Nephron progenitor cell (in vitro differentiated cells): ENCODE results near the gene ZPLD1.

ENCODE experiments used
- DNase-seq: peaks from one replicate; pipeline ENCODE4 v3.0.0; 2021
- H3K27ac Mint-ChIP-seq: 2 replicates; pipeline ENCODE4 v1.8.0; 2021; ENCODE audit warnings: mild to moderate bottlenecking, moderate library complexity, mixed read lengths
- H3K27me3 Mint-ChIP-seq: 2 replicates; pipeline ENCODE4 v1.8.0; 2021; ENCODE audit warnings: mild to moderate bottlenecking, low read depth, mixed read lengths; ENCODE audit not compliant: poor library complexity
- H3K36me3 Mint-ChIP-seq: 2 replicates; pipeline ENCODE4 v1.8.0; 2021; ENCODE audit warnings: low read depth, mixed read lengths
- H3K4me1 Mint-ChIP-seq: 2 replicates; pipeline ENCODE4 v1.8.0; 2021; ENCODE audit warnings: mixed read lengths
- H3K4me3 Mint-ChIP-seq: 2 replicates; pipeline ENCODE4 v1.8.0; 2021; ENCODE audit warnings: mild to moderate bottlenecking, moderate library complexity, mixed read lengths
- H3K9me3 Mint-ChIP-seq: 2 replicates; pipeline ENCODE4 v1.8.0; 2021; ENCODE audit warnings: mild to moderate bottlenecking, moderate library complexity, mixed read lengths
- TF ChIP-seq, protein P1 (sequence below): fragments of 200-600 bp; sonication (generic); IDR thresholded peaks from 2 replicates; pipeline ENCODE4 v1.5.0; 2021; ENCODE audit warnings: antibody characterized with exemption

ZPLD1 gene

DNA sequence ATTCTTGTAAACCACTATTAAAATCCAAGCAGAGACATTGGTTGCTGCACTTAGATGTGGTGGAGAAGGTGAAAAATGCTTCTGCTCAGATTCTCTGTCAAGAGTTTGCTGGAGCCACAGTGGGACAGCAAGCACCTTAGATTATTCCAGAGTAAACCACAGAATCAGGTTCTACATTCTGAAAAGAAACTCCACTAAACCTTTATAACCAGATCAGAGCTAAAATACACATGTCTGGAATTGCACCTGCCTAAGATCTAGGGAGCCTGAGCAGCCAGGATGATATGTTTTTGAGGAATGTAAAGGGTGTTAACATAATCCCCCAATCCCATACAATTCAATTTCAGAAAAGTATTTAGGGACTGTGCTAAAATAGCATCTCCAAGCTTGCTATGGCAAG lies at the start of gene ZPLD1:
Gene ZPLD1 (plus strand): TSS at position 301 of the 400 bp plus-strand sequence. CDS start 3,473 bp downstream, outside the sequence.
- TF ChIP-seq, protein P1, sequence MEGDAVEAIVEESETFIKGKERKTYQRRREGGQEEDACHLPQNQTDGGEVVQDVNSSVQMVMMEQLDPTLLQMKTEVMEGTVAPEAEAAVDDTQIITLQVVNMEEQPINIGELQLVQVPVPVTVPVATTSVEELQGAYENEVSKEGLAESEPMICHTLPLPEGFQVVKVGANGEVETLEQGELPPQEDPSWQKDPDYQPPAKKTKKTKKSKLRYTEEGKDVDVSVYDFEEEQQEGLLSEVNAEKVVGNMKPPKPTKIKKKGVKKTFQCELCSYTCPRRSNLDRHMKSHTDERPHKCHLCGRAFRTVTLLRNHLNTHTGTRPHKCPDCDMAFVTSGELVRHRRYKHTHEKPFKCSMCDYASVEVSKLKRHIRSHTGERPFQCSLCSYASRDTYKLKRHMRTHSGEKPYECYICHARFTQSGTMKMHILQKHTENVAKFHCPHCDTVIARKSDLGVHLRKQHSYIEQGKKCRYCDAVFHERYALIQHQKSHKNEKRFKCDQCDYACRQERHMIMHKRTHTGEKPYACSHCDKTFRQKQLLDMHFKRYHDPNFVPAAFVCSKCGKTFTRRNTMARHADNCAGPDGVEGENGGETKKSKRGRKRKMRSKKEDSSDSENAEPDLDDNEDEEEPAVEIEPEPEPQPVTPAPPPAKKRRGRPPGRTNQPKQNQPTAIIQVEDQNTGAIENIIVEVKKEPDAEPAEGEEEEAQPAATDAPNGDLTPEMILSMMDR: no peak
- H3K27me3 Mint-ChIP-seq: no peaks in the 10 kb centered on the region

DNA sequence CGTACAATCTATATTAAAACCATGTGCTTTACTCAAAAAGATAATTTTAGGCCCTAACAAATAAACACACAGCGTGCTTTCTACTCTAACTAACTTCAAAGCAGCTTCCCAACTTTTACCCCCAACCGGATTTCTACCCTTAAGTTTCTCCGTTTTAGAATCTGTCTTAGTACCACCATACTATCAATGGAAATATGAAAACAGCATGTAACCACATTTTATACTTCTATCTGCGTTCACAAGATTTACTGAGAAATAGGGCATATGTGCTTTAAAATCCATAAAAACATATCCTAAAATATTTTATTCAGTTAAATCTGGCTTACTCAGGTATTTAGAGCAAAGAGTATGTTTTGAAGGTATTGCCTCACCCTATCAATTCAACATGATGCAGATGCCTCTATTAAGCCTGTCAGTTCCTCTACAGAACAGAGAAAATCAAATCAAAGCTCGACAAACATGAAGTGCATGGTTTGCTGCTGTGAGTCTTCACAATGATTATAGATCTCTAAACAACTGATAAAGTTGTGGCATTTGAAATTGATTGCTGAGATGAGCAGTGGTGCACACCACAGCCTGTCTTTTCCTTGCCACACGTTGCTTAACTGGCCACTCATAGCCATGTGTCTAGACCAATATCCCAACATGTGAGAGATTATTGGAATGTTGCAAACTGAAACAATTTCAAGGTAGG lies 44.5 kb upstream of the ZPLD1 start:
- Mint-ChIP-seq H3K4me1 (no peaks in the 10 kb centered on the region), H3K36me3 (no peaks in the 10 kb centered on the region), H3K27me3 (no peaks in the 10 kb centered on the region), H3K9me3 (peaks cover 8% of the 10 kb centered on the region), H3K27ac (no peak overlapping the region), H3K4me3 (no peak overlapping the region)
- TF ChIP-seq, protein P1: no peak
- DNase-seq: no peak

More for the DNA sequence above, at the start of gene ZPLD1:
- no peak for DNase-seq
- no peaks in the 10 kb centered on the region for H3K36me3 Mint-ChIP-seq
- no peaks in the 10 kb centered on the region for H3K4me1 Mint-ChIP-seq
- no peak within 1 kb of the TSS for H3K27ac Mint-ChIP-seq
- no peak within 1 kb of the TSS for H3K4me3 Mint-ChIP-seq
- peaks cover 3% of the 10 kb centered on the region for H3K9me3 Mint-ChIP-seq

DNA sequence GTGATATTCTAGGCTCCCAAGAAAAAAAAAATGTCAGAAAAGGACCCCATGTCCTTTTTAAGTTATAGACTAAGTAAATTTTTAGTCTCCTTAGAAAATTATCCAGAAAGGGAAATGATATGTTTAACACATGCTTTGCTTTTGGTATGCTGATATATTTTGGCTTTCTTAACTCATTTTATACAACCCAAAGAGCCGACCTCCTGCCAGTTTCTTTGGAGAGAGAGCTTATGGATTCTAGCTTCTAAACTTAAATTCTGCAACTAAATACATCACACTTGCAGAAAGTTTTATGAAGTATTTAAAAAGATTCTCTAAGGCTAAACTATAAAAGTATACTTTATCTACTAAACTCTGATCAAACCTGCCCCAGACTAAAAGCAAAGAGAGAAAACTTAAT lies 43.9 kb upstream of the ZPLD1 start:
- TF ChIP-seq, protein P1: no peak
- no peaks in the 10 kb centered on the region for H3K4me1 Mint-ChIP-seq
- H3K27ac Mint-ChIP-seq: no peak overlapping the region
- H3K27me3 Mint-ChIP-seq: no peaks in the 10 kb centered on the region
- H3K9me3 Mint-ChIP-seq: peaks cover 9% of the 10 kb centered on the region
- no peaks in the 10 kb centered on the region for H3K36me3 Mint-ChIP-seq
- no peak for DNase-seq
- no peak overlapping the region for H3K4me3 Mint-ChIP-seq

DNA sequence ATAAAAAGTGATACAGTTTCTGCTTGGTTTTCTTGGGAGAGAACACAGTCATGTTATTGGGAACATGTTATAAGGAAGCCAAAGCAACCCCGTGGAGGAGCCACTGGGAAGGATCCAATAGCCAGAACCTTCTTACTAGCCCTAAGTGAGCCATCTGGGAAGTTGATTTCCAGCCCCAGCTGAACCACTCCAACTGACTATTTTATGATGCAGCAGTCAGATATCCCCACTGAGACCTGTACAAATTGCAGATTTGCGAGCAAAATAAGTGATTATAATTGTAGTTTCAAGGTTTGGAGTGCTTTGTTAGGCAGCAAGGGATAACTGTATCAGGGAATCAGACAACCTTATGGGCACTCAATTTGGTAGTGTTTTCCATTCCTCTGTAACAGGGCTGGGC lies 43.3 kb upstream of the ZPLD1 start:
- Mint-ChIP-seq H3K4me3 (no peak overlapping the region), H3K27ac (no peak overlapping the region), H3K9me3 (peaks cover 9% of the 10 kb centered on the region), H3K27me3 (no peaks in the 10 kb centered on the region), H3K36me3 (no peaks in the 10 kb centered on the region), H3K4me1 (no peaks in the 10 kb centered on the region)
- DNase-seq: no peak
- TF ChIP-seq, protein P1: no peak

DNA sequence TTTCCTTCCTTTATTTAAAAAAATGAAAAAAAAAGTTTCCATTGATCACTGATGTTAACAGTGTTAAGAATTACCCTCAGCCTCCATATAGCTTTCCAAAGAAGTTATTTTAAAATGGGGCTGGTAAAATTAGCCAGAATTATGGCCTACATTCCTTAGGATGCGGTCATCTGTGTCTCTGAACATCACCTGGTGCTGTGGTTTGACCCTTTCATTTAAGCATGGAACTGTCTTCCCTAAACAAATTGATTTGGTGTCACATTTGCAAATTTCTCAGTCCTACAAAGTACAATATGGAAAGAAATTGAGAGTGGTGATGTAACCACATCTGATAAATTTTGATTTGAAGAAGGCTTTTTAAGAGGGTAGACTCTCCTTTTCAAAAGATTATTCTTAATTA lies 40.3 kb upstream of the ZPLD1 start:
- H3K4me3 Mint-ChIP-seq: no peak overlapping the region
- TF ChIP-seq, protein P1: no peak
- H3K4me1 Mint-ChIP-seq: no peaks in the 10 kb centered on the region
- no peak for DNase-seq
- H3K9me3 Mint-ChIP-seq: peaks cover 4% of the 10 kb centered on the region
- no peaks in the 10 kb centered on the region for H3K36me3 Mint-ChIP-seq
- H3K27me3 Mint-ChIP-seq: no peaks in the 10 kb centered on the region
- H3K27ac Mint-ChIP-seq: no peak overlapping the region

DNA sequence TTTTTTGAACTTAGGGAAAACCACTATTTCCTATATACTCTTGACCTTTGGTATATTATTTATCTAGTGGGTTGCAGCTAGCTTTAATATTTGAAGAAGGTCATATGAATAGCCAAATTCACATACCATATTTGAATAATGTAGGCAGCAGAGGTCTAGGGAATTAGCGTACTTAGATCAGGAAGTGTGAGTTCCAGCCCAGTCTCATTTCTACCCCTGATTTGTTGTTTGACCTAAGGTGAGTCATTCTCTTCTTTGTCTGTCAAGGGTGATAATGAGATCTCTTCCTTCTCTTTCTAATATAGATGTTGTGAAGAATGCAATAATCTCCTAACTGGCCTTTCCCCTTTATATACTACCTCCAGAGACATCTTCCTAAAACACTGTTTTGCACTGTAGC lies 36.6 kb upstream of the ZPLD1 start:
- Mint-ChIP-seq H3K27me3 (no peaks in the 10 kb centered on the region), H3K4me1 (no peaks in the 10 kb centered on the region), H3K27ac (no peak overlapping the region), H3K4me3 (no peak overlapping the region), H3K36me3 (no peaks in the 10 kb centered on the region), H3K9me3 (peaks cover 4% of the 10 kb centered on the region)
- TF ChIP-seq, protein P1: no peak
- DNase-seq: no peak
